Renal pelvis (tissue), 4 donors: Measurements from ENCODE around the gene GLIS1. TPM values are rescaled to one million over a fixed set of nuclear protein-coding genes. Genes with fewer than 3 reads are reported as not detected.

Source experiments
- DNase-seq: peaks from one replicate; pipeline ENCODE4 v3.0.0-alpha.2; 2013
- polyA plus RNA-seq, 3 donors: library from polyadenylated mRNA; unstranded; fragments of 120-200 nt; gene quantifications; one replicate each; pipeline ENCODE4 v1.2.1, GENCODE V29; 2013; ENCODE audit not compliant: insufficient read length in 3 of 3

The GLIS1 gene
- polyA plus RNA-seq, 3 donors: 3.6 to 4.5 (median 3.9) TPM

DNA sequence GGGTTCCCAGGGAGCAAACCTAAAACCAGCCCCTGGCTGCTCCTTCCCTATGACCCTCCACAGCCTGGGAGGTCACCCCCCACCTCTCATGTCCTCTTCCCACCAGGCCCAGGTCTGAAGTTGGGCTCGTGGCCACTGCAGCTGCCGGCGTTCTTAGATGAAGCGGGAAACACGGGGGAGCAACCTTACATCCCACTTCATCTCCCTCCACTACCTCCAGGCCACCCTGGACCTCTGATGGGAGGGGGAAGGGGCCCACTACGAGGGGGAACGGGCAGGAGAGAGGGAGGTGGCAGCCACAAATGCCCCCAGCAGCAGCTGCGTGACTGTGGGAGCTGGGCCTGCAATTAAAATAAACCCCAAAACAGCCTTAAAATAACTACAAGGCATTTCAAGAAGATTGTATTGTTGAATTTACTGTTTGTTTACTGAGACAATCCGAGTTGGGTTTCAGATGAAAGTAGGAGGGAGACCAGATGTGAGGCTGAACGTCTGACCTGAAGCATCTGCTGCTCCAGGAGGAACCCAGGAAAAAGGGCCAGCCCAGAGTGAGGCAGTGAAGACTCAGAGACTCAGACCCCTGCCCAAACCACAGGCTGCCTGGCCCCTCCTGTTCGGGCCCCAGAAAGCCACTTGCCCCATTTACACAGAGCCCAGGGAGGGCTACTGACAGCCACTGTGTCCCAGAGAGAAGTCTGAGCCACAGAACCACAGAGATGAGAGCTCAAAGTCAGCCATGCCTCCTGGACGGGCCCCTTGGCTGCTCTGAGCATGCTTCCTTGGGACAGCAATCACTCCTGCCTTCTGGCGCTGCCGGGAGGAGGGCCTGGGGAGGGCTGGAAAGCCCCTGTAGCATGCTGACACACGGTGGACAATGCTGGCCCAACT, 59.8 kb downstream of the GLIS1 start:
- no peak for DNase-seq

DNA sequence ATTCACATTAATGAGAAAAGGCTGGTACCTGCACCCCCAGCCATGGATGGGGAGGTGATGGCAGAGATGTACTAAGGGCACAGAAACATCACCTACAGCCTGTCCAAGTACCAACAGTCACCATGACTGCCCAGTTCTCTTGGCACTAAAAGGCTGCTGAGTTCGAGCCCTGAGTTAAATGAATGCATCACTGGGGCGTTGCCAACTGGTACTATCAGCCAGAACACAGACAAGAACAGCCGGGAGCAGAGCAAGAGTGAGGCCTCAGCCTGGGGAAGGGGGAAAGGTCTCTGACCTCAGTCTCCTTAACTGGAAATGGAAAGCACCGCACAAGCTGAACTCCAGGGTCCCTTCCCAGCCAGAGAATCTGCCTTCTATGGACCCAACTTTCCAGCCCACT, 60.5 kb downstream of the GLIS1 start:
- DNase-seq: no peak

DNA sequence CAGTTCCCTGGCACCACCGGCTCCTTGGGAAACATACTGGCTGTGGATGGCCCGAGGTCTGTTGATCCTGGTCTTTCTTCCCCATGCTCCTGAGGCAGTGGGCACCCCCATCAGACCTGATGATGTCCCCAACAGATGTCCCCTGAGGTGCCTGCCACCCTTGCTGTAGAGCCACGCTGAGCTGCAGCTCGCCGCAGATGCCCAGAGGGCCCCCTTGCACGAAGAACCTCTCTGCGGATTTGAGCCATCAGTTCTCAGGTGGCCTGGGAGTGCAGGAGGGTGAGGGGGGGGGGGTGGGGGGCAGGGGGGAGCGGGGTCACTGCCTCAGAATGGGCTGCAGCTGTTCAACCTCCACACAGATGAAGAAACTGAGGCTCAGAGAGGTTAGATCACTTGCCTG, 60.9 kb downstream of the GLIS1 start:
- no peak for DNase-seq

DNA sequence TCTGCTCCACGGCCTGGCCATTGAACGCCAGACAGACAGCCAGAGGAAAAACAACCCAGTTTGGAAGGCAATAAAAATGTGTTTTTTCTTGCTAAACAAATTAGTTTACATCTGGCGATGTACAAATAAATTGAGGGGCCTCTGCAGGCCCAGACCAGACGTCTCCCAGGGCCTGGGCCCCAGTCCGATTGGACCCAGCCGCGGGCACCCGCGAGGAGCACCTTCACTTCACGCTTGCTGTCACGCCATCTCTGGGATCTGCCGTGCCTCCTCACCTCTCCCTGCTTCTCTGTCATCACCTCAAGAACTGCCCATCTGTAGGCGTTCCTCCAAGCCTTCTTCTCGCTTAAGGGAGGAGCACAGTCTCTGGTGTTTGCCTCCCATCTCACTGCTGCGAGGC, 61.5 kb downstream of the GLIS1 start:
- no peak for DNase-seq

DNA sequence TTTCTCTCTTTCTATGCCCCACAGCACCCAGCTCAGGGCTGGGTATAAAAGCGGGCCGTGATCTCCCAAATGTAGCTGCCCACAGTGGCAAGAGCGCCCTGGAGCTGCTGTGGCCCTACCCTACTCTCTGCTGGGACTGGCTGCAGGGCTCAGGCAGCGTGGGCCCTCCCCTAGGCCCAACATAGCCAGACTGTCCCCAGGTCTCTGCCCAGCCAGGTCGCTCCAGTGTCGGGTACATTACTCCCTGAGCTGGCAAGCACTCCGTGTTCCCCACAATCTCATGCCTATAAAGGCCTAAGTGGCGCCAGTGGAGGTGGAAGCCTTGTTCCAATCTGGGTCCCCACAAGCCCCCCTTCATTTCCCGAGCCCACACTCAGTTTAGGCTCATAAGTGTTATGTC, 66.2 kb downstream of the GLIS1 start:
- no peak for DNase-seq

DNA sequence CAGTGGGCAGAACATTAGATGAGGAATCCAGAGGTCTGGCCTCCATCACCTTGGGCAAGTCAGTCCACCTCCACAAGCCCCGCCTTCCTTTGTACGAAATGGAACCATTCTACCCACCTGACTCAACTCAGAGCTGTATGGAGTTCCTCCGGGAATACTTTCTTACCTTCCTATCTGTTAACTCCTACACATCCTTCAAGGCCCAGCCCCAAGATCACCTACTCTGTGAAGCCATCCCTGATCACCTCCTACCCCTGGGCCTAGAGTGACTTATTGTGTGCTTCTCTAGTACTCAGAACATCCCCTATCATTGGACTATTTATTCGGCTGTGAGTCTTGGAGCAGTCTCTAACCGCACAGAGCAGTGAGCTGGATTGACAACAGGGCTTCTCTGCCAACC, 66.7 kb downstream of the GLIS1 start:
- DNase-seq: no peak

DNA sequence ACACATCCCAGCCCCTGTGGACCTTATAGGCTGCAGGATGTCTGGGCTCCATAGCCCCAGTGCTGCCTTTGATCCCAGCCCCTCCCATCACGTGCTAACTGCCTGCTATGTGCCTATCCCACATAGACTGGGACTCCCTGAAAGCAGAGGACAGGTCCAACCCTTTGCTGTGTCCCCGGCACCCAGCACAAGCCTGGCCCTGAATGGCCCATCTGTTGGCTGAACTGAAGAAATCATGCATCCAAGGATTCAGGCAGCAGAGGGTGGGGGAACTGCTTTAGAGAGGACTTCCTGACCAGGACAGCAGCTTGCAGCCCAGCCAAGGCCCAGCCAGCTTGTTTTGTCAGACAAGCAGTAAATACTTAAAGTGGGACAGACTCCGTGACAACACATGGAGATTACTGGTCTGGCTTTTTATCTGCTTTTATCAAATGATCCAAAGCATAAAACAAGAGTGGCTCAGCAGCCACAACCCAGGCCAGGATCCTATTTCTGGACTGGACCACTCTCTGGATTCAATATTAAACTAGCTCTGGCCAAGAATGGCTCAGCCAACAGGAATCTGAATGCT, 69.3 kb downstream of the GLIS1 start:
- DNase-seq: no peak

DNA sequence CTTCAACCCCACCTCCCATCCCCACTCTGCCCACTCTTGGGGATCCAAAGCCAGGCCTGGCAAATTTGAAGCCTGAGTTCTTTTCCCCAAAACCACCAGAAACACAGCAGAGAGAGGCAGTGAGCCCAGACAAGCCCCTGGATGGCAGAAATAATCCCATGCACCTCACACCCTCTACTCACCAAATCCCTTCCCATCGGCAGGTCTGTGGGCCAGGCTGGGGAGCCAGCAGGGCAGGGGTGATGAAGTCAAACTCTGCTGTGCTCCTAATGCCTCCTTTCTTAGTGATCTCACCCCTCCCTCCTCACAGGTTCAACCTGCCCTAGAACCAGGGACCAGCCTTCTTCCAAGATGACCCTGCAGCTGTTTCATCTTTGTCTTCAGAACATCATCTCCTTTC, 72.4 kb downstream of the GLIS1 start:
- no peak for DNase-seq

DNA sequence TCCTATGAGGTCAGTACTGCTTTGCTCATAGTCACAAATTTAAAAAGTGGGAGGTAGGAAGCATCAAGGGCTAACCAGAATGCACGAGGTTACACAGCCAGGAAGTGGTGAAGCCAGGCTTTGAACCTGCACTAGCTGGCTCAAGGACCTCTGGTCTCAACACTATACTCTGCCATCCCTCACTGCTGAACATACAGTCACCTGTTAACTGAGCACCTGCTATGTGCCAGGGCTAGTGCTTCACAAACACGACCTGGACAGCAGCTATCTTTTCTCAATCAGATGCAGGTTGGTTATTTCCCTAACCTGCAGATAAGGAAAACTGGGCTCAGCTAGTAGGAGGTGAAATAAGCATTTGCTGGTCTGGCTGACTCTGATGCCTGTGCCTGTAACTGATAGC, 73.0 kb downstream of the GLIS1 start:
- DNase-seq: no peak

DNA sequence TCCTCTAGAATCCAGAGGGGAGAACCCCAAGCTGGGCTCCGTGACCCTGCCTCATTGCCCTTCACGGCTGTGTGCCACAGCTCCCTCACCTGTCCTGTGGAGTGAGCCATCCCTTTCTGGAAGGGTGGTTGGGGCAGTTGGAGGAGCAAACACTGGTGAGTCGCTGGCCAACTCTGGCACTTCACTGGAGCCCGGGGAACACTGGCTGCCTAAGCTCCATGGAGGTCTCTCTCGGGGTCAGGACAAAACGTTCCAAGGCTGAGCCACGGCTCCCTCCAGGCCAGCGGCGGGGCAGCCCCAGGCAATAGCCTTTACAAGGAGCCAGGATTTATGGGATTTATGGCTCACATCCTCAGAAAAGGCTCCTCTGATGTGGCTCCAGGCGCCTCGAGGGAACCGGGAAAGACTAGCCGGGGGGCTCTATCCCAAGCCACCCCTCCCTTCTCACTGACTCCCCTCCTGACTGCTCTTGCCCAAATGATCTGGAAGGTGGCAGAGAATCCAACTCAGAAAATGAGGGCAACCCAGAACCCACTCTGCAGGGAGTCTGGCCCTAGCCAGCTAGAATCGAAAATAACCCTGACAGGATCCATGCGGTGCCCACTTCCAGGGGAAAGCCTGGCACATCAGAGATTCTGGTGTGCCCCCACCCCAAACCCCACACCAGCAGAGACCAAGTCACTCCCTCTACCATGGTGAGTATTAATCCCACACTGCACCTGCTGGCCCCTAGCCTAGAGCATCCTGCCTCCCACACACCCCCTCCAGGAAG, 75.2 kb downstream of the GLIS1 start:
- no peak for DNase-seq

DNA sequence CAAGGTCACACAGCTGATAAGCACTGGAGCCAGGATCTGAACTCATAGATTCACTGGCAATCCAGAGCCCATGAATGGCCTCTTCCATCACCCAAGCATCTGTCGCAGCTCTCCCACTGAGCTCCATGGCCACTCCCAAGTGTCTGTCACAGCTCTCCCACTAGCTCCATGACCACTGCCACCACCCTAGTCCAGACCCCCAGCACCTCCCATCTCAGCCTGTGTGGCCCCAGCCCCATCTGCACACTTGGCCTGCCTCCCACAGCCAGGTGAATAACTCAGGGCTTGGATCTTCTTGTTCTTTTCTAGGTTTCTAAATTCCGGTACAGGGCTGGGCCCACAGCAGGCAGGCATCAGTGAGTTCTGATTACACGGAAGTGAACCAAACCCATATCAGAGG, 76.0 kb downstream of the GLIS1 start:
- DNase-seq: no peak

DNA sequence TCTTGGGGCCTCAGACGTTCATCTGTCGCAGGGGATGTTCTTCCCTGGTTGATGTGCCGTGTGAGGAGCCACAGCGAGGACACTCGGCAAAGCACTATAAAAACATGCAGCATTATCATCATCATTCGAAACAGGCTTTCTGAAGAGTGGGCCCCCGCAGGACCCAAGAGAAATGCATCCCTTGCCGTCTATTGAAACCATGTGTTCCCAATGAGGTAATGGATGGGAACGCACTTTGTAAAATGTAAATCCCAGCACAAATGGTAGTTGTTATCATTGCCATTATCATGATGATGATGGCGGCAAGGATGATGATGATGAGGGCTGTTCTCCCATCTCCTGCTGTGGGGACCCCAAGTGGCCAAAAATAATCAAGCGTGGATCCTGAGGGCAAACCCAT, 76.8 kb downstream of the GLIS1 start:
- DNase-seq: no peak

DNA sequence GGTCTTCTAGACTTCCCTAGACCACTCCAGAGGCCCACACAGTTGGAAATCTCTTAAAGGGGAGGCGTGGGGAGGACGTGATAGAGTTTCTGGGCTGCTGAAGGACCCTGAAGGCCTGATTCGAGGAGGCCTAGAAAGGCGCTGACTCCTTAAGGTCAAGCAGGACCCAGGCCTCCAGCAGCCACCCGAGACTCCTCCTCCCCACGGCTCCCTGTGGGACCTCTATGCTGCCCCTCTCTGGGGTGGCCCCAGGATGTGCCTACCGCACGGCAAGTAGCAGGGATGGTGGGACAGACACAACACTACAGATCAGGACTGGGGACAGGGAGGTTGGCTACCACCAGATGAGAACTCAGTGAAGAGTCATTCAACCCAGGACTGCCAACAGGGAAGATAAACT, 77.5 kb downstream of the GLIS1 start:
- DNase-seq: no peak

DNA sequence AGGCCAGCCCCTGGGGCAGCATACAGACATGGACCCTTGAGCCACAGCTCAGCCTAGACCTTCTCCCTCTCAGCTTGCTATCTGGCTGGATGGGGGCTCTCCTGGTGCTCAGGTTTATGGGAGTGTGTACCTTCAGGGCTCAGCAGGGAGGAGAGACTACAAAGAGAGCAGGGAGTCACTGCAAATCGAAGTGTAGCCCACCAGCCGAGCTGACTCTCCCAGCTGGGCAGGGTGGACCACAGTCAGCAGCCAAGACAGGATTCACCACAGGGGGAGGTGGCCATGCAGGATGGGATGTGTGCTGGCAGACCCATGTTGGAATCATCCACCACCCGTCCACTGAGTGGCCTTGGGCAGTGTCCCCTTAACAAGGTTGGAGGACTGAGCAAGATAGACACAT, 78.3 kb downstream of the GLIS1 start:
- no peak for DNase-seq

DNA sequence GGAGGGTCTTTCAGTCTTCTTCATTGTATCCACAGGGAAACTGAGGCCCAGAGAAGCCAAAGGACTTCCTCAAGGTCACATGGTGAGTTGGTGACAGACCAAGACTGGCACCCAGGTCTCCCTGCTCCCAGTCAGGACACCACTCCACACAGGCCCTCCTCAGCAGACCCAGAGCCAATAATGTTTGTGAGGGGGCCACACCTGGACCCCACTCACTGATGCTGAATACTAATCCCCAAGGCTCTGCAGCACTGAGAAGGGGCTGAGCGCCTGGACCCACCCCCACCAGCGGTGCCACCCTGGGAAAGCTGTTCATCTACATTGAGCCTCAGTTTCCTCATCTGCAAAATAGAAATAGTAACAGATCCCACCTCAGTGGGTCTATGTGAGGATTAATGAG, 79.5 kb downstream of the GLIS1 start:
- no peak for DNase-seq

DNA sequence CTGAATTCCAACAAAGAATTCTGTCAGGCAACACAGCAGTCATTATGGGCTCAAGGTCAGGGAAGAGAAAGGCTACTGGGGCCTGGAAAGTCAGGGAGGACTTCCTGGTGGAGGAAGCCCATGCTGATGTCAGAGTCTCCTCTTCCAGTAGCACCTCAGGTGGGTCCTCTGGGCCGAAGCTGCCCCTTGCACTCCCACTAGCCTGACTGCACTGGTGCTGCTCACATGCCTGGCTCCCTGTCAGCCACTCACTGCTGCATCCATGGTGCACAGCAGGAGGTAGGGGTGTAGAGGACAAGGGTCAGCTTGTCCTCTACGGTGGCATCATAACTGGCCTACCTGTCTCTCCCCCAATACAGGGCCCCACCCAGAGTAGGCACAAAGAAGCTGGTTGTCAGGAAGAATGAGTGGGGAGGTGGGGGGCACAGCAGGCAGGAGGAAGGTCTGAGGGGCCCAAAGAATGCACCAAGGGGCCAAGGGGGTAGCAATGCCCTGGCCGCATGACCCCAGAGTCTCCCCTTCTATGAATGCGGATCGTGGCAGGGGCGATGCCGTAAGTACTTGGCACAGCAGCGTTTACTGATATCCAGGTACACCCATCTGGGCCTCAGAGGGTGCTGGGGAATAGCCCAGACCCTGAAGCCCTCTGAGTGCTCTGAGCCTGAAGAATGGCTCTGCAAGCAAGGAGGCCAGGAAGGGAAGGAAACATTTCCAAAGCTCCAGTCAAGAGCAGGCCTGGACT, 80.3 kb downstream of the GLIS1 start:
- no peak for DNase-seq

DNA sequence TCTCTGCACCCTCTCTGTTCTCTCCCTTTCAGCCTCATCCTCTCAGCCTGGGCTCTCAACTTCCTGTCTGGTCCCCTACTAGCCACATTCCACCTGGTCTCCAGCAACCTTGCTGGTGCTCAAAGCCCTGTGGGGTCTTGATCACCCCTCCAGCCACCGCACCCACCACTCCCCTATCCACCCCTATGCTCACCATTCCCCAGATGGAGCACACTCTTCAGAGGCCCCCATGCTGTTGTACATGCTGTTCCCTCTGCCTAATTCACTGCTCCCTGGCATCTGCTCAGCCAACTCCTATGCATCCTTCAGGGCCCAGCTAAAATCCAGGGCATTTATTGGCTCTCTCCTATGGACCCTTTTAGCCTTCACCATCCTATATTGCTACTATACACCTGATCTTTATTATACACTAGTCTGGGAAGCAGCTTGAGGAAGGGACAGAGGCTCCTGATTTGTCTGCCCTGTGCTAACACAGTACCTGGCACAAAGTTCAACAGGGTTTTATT, 81.0 kb downstream of the GLIS1 start:
- no peak for DNase-seq

DNA sequence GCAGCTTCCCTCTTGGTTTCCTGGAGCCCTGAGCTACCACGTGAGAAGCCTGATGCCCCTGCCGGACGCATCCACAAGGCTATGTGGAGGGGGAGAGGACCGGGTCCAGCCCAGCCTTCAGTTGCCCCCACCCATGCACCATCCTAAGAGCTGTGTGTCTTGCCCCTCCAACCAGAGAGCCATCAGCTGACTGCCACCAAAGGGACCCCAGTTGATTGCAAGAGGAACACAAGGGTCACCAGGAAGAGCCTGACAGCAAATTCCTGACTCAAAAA, 81.5 kb downstream of the GLIS1 start:
- no peak for DNase-seq

DNA sequence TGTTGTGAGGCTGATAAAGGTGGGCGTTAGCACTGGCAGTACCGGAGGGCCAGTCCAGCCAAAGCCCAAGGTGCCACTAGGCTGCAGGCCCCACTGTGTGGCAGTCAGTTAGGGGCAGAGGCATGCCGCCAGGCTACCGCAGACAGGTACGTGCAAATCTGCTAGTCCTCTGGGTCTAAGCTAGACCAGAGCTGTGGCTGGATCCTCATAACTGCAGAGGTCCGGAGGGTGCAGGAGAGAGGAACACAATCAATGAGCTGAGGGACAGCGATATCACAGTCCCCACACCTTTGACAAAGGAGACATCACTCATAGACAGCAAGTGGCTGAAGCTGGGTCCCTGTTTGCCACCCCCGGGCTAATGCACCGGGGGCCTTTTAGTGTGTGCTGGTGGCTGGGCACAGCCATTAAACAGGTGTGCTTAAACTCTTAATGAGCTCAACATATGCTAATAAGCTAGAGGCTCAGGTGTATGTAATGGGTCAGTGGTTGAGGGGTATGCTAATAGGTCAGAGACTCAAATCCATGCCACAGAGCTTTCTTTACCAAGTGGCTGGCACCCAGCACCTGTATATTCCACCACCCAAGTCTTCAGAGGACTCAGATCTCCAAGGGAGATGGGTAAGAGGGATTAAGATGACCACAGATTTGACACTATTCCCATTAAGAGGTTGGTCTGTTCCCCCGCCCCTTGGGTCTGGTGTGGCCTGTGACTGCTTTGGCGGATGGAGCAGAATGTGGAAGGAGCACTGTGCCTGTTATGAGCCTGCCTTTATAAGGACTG, 82.0 kb downstream of the GLIS1 start:
- no peak for DNase-seq

DNA sequence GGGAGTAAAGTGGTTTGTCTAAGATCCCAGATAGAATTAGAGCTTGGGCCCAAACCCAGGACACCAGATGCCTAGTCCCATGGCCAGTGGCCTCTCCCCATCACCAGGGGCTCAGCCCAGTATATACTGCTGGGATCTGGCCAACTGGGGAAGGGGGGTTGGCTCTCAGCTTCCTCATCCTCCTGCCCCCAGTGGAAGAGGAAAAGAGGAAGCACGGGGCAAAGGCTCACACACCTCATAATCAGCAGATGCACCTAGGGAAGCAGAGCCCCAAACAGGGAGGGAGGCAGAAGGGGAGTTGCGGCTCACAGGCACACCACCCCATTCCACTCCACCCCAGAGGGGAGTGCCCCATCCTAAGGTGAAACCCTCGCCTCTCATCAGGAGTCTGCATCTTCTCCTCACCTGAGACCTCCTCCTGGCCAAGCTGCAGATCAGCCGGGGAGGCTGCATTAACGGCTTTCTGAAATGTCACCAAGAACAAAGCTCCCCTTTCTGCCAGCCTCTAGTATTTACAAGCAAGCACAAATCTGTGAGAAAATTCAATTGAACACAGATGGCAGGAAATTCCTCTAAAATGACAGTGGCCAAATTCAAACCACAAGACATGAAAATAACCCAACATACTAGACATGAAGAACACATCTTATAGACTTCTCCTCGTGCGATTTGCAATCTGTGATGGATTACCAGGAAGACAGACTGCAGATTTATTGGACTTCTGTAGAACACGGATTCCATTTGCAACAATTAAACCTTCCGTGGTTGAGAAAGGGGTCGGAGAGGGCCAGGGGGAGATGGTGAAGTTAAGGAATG, 82.8 kb downstream of the GLIS1 start:
- no peak for DNase-seq
